Fibroblast of skin of scalp (primary cell): Measurements from ENCODE around the gene CPLANE2.
"Not testable (repeated sequence)": the region's sequence is repeated elsewhere in the genome, so short reads cannot be mapped to it uniquely, and the experiment has no call there.

ENCODE experiments used
- DNase-seq: peaks from one replicate; pipeline ENCODE4 v3.0.0-alpha.2; 2013

The CPLANE2 gene

GRCh38 chr1:16229976-16230740 lies 6.8 kb downstream of the CPLANE2 start:
- no peak for DNase-seq

DNA sequence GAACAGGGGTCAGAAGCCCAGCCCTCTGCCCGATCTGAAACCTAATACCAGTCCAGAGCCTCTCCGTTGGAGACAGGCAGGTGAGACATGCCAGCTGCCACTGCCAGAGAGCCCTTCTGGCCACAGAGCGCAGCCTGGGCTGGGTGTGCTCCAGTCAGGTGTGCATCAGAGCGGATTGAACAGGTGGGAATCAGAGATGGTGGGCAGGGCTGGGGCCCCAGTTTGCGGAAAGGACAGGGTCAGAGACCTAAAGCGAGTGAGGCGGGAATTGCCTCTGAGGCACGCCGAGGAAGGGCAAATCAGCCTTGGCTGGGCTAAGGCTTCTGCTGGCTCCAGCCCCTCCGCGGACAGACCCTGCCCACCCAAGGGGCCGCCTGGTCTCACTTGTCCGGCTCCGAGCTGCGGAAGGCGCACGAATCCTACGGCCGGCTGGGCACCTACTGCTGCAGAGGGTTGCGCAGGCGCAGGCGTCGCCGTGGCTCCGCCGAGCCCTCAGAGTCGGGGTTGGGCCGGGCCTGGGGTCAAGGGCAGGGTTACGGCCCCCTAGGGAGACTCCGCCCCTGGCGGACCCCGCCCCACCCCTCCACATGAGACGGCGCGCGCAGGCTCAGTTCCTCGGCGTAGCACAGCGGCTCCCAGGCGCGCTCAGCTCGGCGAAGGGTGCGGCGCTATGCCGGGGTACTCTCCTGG lies 10.3 kb downstream of the CPLANE2 start:
- no peak for DNase-seq

GRCh38 chr1:16226129-16226489 lies 10.9 kb downstream of the CPLANE2 start:
- DNase-seq: no peak

DNA sequence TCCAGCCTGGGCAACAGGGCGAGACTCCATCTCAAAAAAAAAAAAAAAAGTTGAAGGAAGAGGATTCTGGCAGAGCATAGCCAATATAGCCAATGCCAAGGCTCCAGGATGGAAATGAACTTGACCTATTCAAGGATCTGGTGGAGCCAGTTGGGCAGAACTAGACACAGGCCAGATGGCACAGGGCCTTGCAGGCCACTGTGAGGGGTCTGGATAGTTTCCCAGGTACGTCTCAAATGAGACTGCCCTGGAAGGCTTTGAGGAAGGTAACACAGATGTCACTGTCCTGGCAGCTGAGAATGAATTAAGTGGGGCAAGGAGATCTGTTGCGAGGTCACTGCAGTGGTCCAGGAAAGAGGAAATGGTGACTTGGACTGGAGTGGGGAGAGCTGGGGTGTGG lies 12.5 kb downstream of the CPLANE2 start:
- no peak for DNase-seq

DNA sequence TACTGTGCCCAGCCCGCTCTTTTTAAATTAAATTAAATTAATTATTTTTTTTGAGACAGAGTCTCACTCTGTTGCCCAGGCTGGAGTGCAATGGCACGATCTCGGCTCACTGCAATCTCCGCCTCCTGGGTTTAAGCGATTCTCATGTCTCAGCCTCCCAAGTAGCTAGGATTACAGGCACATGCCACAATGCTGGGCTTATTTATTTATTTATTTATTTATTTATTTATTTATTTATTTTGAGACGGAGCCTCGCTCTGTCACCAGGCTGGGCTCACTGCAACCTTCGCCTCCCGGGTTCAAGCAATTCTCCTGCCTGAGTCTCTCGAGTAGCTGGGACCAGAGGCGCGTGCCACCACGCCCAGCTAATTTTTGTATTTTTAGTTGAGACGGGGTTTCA lies 14.3 kb downstream of the CPLANE2 start:
- DNase-seq: not testable (repeated sequence)

GRCh38 chr1:16221499-16221898 lies 15.5 kb downstream of the CPLANE2 start:
- no peak for DNase-seq

GRCh38 chr1:16219968-16220500 lies 16.9 kb downstream of the CPLANE2 start:
- no peak for DNase-seq

- no peak for DNase-seq
Measured at GRCh38 chr1:16218674-16219071, 18.3 kb downstream of the CPLANE2 start.

DNA sequence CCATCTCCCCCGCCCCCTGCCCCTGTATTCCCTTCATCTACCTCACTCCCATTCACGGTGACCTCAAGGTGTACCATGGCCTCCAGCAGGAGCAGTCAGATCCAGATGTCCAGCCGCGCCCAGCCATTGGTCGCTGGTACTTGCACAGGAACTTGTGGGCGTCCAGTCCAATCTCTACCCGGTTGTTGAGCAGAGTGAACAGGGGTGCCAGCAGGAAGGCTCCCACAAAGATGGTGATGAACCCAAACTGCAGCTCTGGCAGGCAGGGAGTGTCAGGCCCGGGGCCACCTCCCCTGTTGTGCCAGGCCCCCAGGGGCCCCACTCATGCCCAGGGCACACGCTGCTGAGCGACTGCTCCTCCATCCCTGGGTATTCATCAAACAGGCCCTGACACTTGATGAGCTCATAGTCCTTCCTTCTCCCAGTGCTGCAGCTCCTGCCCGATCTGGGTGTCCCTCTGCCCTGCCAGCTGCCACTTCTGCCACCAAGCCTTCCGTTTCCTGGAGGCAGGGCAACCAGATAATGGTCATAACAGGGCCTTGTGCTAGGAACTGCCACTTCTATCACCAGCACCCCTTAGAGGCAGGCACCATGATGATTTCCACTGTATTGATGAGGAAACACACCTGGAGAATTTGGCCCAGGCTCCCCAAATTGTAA lies 18.8 kb downstream of the CPLANE2 start:
- no peak for DNase-seq

GRCh38 chr1:16217061-16217785 lies 19.8 kb downstream of the CPLANE2 start:
- peak; percentile 97 for DNase-seq

GRCh38 chr1:16215882-16216753 lies 20.9 kb downstream of the CPLANE2 start:
- DNase-seq: peak; percentile 72

DNA sequence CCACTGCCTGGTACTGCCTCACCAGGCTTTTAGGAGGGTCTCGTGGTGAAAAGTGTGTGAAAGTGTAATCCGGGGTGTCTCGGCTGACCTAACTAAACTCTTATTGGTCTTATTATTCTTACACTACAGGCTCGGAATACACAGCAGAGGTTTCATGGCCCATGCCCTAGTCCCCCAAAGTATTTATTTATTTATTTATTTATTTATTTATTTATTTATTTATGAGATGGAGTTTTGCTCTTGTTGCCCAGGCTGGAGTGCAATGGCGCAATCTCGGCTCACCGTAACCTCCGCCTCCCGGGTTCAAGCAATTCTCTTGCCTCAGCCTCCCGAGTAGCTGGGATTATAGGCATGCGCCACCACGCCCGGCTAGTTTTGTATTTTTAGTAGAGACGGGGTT lies 21.7 kb downstream of the CPLANE2 start:
- DNase-seq: not testable (repeated sequence)

DNA sequence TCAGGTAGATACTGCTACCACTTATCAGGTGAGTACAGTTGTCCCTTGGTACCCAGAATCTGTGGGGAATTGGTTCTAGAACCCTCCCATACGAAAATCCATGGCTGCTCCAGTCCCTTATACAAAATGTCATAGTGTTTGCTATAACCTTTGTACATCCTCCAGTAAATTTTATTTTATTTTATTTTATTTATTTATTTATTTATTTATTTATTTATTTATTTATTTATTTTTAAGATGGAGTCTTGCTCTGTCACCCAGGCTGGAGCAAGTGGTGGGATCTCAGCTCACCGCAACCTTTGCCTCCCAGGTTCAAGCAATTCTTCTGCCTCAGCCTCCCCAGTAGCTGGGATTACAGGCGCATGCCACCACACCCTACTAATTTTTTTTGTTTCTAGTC lies 23.4 kb downstream of the CPLANE2 start:
- not testable (repeated sequence) for DNase-seq

- no peak for DNase-seq
Measured at GRCh38 chr1:16213013-16213412, 24.0 kb downstream of the CPLANE2 start.

DNA sequence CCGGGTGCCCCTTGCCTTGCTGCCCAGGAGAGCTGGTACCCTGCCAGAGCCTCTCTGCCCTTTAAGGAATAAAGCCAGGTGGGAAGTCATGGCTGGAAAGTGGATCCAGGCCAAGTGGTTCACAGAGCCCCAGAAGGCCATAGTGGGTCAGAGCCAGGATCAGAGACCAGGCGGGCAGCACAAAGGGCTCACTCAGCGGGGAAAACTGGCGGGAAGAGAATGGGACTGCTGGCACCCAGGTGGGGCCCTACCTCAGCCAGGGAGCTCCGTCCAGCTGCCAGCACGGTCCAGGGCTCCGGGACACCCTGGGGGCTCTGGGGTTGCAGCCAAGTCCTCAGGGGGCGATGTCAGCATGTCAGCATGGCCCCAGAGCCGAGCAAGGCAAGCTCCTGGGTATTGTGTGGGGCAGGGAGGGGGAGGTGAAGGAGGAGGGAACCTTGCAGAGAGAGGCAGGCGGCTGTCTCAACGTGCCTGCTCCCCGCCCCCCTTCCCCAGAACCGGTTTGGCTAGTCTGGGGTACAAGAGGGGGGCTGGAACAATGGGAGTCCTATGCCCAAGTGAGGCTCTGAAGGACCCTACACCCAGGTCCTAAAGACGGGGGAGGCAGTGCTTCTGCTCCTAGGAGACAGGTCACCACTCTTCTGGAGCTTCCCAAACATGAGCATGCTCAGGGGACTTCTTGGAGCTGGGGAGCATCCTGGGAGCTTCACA lies 24.6 kb downstream of the CPLANE2 start, which contains the start of gene ARHGEF19:
TSS of gene ARHGEF19 (minus strand) at position 402 of the 711 bp plus-strand sequence. CDS start 3,598 bp downstream, outside the sequence.
- no peak for DNase-seq

GRCh38 chr1:16211824-16212223 lies 25.2 kb downstream of the CPLANE2 start:
- DNase-seq: no peak

DNA sequence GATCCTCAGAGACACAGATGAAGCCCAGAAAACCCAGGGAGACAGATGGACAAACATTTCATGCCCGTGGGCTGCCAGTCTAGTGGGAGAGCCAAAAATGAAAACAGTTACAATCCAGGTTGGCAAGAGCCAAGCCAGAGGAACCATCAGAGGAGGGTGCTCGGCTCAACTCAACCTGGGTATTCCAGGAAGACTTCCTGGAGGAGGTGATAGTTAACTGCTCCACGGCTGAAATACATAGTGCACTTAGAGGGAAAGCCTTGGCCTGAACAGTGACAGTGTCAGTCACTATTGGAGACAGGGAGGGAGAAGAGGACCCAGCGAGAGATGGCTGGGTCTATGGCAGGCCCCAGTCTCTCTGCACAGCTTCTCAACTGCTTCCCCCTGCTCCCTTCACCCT lies 26.4 kb downstream of the CPLANE2 start:
- DNase-seq: no peak

- no peak for DNase-seq
Measured at GRCh38 chr1:16209847-16210407, 27.1 kb downstream of the CPLANE2 start.

GRCh38 chr1:16209132-16209846 lies 27.7 kb downstream of the CPLANE2 start:
- DNase-seq: no peak
